Measurements from ENCODE around the gene RPN1. TPM values are rescaled to one million over a fixed set of nuclear protein-coding genes. Genes with fewer than 3 reads are reported as not detected.
A peak's percentile ranks its signal among the peaks of the same experiment; 100 is the strongest.

The RPN1 gene
- total RNA-seq, 1 donor = 473 TPM

DNA sequence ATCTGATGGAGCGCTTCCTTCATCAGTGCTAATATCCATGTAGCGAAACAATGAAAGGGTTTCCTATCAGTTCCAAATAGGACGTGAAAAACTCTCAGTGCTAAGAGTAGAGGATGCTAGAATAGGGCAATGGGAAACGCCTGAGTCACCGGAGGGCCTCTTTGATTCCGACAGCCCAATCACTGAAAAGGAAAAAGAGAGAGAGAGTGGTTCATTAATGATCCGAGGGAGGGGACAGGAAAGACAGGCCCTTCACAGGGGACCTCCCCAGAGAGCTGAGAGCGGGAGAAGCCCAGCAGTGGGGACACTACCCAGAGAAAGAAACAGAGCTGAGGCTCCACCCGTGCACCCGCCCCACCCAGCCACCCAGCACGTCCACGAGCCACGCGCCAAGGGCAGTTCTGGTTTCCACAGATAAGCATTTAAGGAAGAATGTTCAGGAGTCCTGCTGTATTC lies 76.9 kb downstream of the RPN1 start:
- H3K4me2 ChIP-seq (ENCODE audit: insufficient read depth, low read length) = no peak overlapping the region
- no peak overlapping the region for H3K27ac ChIP-seq (ENCODE audit: low read depth, low read length)
- no peak for DNase-seq (ENCODE audit: insufficient read length, low spot score, missing footprints)
- H3K9me3 ChIP-seq (ENCODE audit: low read depth, low read length) = no peaks in the 10 kb centered on the region
- peaks cover 29% of the 10 kb centered on the region for H3K27me3 ChIP-seq (ENCODE audit: insufficient read depth, low read length)
- H3K4me3 ChIP-seq (ENCODE audit: insufficient read depth, low read length) = no peak overlapping the region
- no peaks in the 10 kb centered on the region for H3K4me1 ChIP-seq (ENCODE audit: insufficient read depth, low read length)
- H3K79me2 ChIP-seq (ENCODE audit: insufficient read depth, low read length) = no peaks in the 10 kb centered on the region
- H3K36me3 ChIP-seq (ENCODE audit: insufficient read depth, low read length) = no peaks in the 10 kb centered on the region
- no peak overlapping the region for H2AFZ ChIP-seq (ENCODE audit: low read length)
- TF ChIP-seq CTCF (IDR thresholded peaks at IDR 0.05; ENCODE audit: extremely low read depth, low read depth, low read length) = no peak
- H4K20me1 ChIP-seq (ENCODE audit: insufficient read depth, low read length) = no peaks in the 10 kb centered on the region

GRCh38 chr3:128573160-128573559 lies 77.5 kb downstream of the RPN1 start:
- Histone ChIP-seq H3K9me3 (ENCODE audit: low read depth, low read length) (no peaks in the 10 kb centered on the region), H3K27me3 (ENCODE audit: insufficient read depth, low read length) (peaks cover 29% of the 10 kb centered on the region), H3K4me3 (ENCODE audit: insufficient read depth, low read length) (no peak overlapping the region), H3K79me2 (ENCODE audit: insufficient read depth, low read length) (no peaks in the 10 kb centered on the region), H3K36me3 (ENCODE audit: insufficient read depth, low read length) (no peaks in the 10 kb centered on the region), H4K20me1 (ENCODE audit: insufficient read depth, low read length) (no peaks in the 10 kb centered on the region), H3K27ac (ENCODE audit: low read depth, low read length) (no peak overlapping the region), H2AFZ (ENCODE audit: low read length) (no peak overlapping the region), H3K4me1 (ENCODE audit: insufficient read depth, low read length) (no peaks in the 10 kb centered on the region), H3K4me2 (ENCODE audit: insufficient read depth, low read length) (no peak overlapping the region)
- TF ChIP-seq CTCF (IDR thresholded peaks at IDR 0.05; ENCODE audit: extremely low read depth, low read depth, low read length) = no peak
- DNase-seq (ENCODE audit: insufficient read length, low spot score, missing footprints) = no peak

DNA sequence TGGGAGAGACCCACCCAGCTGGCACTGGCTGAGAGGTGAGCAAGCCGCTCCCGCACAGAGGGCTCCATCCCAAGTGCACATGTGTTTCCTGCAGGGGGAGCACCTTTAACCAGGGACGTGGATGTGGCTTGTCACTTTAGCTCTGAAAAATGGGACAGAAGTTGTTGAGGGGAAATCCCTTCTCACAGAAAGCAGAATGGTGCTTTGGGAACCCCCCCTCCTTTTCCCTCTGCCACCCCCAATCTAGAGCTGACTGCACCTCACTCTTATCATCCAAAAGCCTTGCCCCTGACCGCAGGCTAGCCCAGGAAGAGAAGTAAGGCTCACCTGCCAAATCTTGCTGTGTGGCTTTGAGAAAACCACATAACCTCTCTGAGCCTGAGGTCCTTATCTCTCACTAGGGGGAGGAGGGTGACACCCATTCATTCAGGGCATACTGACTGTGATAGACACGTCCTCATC lies 77.9 kb downstream of the RPN1 start:
- peak; percentile 76 for DNase-seq (ENCODE audit: insufficient read length, low spot score, missing footprints)
- H3K9me3 ChIP-seq (ENCODE audit: low read depth, low read length) = no peaks in the 10 kb centered on the region
- H3K36me3 ChIP-seq (ENCODE audit: insufficient read depth, low read length) = no peaks in the 10 kb centered on the region
- H3K4me3 ChIP-seq (ENCODE audit: insufficient read depth, low read length) = no peak overlapping the region
- no peaks in the 10 kb centered on the region for H4K20me1 ChIP-seq (ENCODE audit: insufficient read depth, low read length)
- no peak overlapping the region for H2AFZ ChIP-seq (ENCODE audit: low read length)
- peak; percentile 24 for TF ChIP-seq CTCF (IDR thresholded peaks at IDR 0.05; ENCODE audit: extremely low read depth, low read depth, low read length)
- H3K4me1 ChIP-seq (ENCODE audit: insufficient read depth, low read length) = no peaks in the 10 kb centered on the region
- no peak overlapping the region for H3K4me2 ChIP-seq (ENCODE audit: insufficient read depth, low read length)
- peaks cover 29% of the 10 kb centered on the region for H3K27me3 ChIP-seq (ENCODE audit: insufficient read depth, low read length)
- H3K27ac ChIP-seq (ENCODE audit: low read depth, low read length) = no peak overlapping the region
- no peaks in the 10 kb centered on the region for H3K79me2 ChIP-seq (ENCODE audit: insufficient read depth, low read length)

GRCh38 chr3:128572013-128572412 lies 78.6 kb downstream of the RPN1 start:
- peak; percentile 73 for DNase-seq (ENCODE audit: insufficient read length, low spot score, missing footprints)
- no peak for TF ChIP-seq CTCF (IDR thresholded peaks at IDR 0.05; ENCODE audit: extremely low read depth, low read depth, low read length)

More at GRCh38 chr3:128572013-128572412, 78.6 kb downstream of the RPN1 start:
- no peaks in the 10 kb centered on the region for H3K4me1 ChIP-seq (ENCODE audit: insufficient read depth, low read length)
- no peaks in the 10 kb centered on the region for H3K9me3 ChIP-seq (ENCODE audit: low read depth, low read length)
- H3K27ac ChIP-seq (ENCODE audit: low read depth, low read length) = no peak overlapping the region
- H3K36me3 ChIP-seq (ENCODE audit: insufficient read depth, low read length) = no peaks in the 10 kb centered on the region
- H3K4me3 ChIP-seq (ENCODE audit: insufficient read depth, low read length) = no peak overlapping the region
- H3K27me3 ChIP-seq (ENCODE audit: insufficient read depth, low read length) = peaks cover 31% of the 10 kb centered on the region
- no peak overlapping the region for H3K4me2 ChIP-seq (ENCODE audit: insufficient read depth, low read length)
- no peaks in the 10 kb centered on the region for H3K79me2 ChIP-seq (ENCODE audit: insufficient read depth, low read length)
- H2AFZ ChIP-seq (ENCODE audit: low read length) = no peak overlapping the region
- no peaks in the 10 kb centered on the region for H4K20me1 ChIP-seq (ENCODE audit: insufficient read depth, low read length)

Other genes starting within 250 kb of the RPN1 start
- not detected in 2 replicates for gene DNAJB8, start 183.9 kb downstream of the RPN1 start, total RNA-seq
- gene GATA2, start 157.6 kb downstream of the RPN1 start, total RNA-seq = 0.72 and 0.88 TPM in 2 replicates
- 86.0 and 86.1 TPM in 2 replicates for gene RAB7A, start 75.4 kb upstream of the RPN1 start, total RNA-seq
- 34.7 and 37.4 TPM in 2 replicates for gene ACAD9, start 228.8 kb upstream of the RPN1 start, total RNA-seq

All from osteoblast (primary cell).